HG03432 (cell line): Measurements from ENCODE around the gene ROMO1.
"Not testable (repeated sequence)": the region's sequence is repeated elsewhere in the genome, so short reads cannot be mapped to it uniquely, and the experiment has no call there.

Source experiments
- ATAC-seq: cut with Tn5 transposase; IDR thresholded peaks from one replicate; pipeline ENCODE4 v1.9.1; 2021; ENCODE audit warnings: mild to moderate bottlenecking, moderate library complexity; ENCODE audit not compliant: unreplicated experiment

Gene ROMO1

DNA sequence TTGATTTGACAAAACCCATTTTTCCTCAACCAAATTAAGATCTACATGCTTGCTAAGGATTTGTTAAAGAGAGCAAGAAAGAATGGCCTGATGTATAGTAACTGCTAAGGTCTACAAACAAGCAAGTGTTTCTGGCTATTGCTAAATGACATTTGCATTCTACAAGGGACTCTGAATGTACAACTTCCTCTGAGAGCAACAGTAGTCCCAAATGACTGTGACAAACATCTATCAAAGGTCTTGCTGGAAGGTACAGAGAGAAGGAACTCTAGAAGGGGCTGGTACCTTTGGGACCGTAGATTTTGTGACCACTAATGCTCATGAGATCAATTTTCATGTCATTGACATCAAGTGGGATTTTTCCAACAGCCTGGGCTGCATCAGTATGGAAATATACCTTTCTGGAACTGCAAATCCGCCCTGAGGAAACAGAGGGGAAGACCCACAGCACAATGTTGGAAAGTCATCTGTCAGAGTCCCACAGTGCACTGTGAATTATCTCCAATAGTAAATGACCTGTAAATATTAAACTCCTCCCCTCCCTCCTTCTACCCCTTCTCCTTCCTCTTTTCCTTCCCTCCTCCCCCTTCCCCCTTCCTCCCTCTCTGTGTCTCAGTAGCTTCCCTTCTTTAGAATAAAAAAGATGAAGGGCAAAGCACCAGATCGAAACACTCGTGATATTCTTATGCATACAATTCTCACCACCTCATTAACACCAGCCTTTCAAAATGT, 18.6 kb upstream of the ROMO1 start:
- ATAC-seq = no peak

DNA sequence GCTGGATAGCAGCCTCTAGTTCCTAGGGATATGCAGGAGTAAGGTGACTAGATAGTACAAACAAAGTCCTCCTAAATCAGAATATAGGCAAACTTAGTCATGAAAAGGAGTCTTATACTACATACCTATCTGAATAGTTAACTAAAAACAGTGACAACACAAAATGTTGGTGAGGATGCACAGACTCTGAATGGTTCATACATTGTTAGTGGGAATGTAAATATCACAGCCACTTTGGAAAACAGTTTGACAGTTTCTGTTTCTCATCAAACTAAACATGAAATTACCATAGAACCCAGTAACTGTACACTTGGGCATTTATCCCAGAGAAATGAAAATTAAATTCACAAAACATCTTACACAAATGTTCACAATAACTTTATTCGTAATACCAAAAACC, 17.2 kb upstream of the ROMO1 start:
- no peak for ATAC-seq

DNA sequence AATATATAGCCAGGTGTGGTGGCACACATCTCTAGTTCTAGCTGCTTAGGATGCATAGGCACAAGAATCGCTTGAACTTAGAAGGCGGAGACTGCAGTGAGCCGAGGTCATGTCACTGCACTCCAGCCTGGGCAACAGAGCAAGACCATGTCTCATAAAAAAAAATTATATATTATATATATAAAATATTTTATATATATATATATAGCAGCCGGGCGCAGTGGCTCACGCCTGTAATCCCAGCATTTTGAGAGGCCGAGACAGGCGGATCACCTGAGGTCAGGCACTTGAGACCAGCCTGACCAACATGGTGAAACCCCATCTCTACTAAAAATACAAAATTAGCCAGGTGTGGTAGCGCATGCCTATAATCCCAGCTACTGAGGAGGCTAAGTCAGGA, 13.8 kb upstream of the ROMO1 start:
- not testable (repeated sequence) for ATAC-seq

DNA sequence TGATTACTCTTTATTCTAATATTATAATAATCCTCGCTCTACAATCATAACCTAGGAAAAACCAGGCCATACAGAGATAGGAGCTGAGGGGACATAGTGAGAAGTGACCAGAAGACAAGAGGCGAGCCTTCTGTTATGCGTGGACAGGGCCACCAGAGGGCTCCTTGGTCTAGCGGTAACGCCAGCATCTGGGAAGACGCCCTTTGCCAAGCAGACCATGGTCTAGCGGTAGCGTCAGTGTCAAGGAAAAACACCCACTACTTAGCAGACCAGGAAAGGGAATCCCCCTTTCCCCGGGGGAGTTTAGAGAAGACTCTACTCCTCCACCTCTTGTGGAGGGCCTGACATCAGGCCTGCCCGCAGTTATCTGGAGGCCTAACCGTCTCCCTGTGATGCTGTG, 12.3 kb upstream of the ROMO1 start:
- ATAC-seq = not testable (repeated sequence)

DNA sequence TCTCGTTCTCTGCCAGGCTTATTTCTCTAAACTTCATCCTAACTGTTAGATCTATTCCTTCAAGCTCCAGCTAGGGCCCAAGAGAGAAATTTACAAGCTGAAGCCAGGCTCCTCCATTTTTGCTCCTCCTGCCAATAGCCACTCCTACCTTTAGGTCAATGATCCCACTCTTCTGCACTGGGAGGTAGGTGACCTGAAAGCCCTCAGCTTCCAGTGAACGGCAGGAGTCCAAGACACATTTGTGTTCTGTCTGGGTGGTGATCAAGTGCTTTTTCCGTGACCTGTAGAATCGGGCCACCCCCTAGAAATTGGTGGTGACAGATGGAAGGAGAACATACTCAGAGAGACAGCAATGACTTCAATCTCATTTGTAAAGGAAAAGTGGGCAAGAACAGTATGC, 8.9 kb upstream of the ROMO1 start:
- no peak for ATAC-seq

DNA sequence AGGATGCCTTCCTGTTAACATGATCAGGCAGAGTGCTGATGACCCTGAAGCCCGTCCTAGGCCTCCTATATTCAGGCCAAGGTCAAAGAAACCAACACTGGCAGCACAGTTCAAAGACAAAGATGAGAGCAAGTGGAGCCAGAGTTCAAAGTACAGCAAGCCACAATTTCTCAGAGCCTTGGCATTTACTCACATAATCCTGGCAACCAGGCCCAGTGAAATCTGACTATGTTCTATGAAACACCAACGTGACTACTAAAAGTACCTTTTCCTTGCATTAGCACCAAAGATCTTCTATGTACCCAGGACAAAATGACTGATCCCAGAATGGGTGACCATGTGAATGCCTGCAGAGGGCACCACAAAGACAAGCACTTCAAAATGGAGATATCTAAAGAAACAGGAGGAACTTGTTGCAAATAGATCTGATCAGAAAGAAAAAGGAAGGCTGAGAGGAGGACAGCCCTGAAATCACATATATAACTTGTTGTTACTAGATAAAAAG, 3.9 kb upstream of the ROMO1 start:
- ATAC-seq = no peak

DNA sequence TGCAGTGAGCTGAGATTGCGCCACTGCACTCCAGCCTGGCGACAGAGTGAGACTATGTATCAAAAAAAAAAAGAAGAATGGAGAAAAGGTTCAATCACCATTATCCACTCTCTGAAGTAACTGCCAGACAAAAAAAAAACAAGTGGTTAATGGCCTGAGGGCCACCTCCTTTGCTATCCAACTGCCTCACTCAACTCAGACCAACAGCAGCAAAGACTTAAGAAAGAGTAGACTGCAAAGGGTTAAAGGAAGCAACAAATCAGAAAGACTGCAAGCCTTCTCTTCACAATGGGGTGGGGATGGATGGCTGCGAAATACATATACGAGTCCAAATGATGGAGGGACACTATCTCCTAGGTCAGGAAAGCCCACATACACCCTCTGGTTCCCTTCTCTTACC, 3.2 kb upstream of the ROMO1 start:
- ATAC-seq = no peak

DNA sequence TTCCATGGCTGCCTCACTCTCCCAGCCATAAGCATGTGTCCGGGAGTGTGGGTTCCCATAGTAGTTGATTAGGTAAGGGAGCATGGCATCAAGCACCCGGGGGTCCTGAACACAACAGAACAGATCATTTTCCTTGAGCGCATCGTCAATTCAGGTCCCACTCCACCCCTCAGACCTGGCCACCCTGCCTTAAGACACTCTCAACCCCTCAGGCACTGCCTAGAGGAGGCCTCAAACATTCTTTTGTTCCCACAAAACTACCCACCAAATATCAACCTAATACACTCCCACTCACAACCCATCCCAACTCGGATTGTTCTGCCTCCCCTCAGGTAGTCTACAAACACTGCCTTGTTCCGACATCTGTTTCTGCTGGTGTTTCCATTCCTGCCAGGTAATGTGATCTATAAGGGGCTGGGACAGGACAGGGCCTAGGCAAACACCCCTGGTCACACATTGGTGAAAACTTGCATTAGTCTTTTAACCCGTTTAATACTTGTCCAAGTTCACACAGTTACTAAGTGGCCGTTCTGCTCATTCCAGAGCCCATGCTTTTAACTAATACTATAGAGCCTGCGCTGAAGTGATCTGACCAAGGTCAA, 1.4 kb upstream of the ROMO1 start:
- no peak for ATAC-seq

DNA sequence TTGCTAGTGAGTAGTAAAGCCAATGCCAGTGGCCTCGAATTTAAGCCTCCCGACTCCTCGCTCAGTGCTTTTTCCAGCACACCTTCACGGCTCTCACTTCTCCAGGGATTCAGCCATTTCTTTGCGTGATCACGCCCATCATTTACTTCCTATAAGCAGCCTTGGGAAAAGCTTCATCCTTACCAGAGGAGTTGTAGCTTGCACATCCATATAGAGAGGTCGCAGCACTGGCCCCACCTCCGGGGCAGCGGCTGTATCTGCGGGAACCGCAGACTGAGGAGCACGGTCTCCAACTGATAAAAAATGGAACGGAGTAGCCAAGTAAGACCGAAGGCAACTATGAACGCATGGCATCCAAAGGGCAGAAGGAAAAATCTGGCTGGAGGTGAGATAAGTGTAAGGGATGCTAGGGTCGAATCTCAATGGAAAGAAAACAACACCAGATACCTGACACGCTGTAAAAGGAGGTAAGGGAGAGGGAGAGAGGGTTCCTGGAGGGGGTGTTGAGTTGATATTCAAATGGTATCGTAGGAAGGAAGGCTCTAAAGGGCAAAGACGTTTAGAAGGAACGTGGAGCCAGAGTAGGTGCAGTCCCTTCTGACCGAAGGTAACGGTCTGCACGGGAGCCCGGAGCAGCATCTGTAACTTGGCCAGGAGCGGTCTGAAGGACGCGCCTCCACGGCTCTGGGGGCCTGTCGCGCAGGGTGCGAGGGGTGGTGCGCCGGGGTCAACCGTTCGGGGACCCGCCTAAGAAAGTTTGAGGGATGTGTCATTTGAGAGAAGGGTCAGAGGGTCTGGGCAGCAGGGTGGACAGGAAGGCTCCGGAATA, 693 bp upstream of the ROMO1 start:
- peak; percentile 36 for ATAC-seq

DNA sequence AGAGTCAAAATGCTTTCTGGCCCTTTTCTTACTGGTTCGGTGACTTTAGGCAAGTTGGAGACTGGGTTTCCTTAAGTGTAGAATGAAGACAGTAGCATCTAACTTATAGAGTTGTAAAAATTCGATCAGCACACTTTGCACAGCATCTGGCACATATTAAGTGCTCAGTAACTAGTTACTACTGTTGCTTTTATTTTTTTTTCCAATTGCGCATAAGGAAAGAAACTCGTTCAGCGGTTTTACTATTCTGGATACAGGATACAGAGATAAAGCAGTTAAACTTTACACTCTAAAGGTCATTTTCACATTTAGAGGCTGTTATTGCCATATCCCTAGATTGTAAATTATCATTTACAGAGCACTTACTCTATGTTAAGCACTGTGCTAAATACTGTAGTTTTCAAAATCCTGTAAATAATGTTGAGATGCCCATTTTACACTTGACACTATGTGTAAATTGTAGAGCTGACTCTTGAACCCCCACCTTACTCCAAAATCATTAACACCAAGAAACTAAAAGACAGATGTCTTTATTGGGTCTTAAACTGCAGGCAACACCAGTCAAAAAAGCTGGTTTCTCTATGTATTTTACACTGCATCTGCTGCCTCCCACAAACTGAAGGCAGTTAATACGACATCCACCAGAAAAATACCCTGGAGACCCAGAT, 886 bp downstream of the ROMO1 start:
- ATAC-seq = no peak

DNA sequence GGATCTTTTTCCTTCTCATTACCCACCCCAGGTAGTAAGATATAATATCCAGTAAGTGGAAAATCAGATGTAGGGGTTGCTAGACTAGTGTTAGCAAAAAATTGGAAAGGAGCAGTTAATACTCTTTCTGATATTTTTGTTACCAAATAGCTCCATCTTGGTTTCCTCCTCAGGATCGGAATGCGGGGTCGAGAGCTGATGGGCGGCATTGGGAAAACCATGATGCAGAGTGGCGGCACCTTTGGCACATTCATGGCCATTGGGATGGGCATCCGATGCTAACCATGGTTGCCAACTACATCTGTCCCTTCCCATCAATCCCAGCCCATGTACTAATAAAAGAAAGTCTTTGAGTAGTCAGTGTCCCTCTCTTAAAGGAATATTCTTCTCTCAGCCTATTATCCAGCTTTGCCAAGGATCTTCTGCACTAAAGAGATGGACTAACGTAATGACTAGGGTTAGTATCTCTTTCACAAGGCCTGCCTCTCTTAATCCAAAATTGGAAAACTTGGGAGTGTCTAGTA, 1.5 kb downstream of the ROMO1 start:
- no peak for ATAC-seq

DNA sequence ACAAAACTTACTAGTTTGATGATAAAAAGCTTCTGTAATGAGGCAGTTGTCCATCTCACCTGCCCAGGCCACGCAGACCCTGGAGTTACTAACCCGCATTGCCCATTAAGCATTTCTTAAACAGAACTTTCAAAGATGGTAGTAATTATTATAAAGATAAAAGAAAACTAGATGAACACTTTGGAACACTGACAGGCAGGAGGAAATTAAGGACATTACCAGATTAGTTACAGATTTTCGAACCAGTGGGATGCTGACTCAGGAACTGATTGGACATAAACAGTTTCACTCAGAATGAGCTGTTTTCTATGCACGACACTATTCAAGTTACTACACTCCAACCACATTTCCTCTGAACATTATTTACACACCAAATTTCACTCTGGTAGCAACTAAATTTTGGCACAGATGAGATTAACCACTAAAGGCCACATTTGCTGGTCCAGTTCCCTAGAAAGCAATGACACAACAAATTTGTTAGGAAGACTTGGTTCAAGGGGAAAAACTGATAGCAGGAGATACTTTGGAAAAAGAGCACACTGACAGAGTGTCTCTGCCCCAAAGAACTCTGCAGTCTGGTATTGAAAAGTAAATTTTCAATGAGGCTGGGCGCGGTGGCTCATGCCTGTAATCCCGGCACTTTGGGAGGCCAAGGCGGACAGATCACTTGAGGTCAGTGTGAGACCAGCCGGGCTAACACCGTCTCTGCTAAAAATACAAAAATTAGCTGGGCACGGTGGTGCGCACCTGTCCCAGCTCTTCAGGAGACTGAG, 3.0 kb downstream of the ROMO1 start:
- no peak for ATAC-seq

DNA sequence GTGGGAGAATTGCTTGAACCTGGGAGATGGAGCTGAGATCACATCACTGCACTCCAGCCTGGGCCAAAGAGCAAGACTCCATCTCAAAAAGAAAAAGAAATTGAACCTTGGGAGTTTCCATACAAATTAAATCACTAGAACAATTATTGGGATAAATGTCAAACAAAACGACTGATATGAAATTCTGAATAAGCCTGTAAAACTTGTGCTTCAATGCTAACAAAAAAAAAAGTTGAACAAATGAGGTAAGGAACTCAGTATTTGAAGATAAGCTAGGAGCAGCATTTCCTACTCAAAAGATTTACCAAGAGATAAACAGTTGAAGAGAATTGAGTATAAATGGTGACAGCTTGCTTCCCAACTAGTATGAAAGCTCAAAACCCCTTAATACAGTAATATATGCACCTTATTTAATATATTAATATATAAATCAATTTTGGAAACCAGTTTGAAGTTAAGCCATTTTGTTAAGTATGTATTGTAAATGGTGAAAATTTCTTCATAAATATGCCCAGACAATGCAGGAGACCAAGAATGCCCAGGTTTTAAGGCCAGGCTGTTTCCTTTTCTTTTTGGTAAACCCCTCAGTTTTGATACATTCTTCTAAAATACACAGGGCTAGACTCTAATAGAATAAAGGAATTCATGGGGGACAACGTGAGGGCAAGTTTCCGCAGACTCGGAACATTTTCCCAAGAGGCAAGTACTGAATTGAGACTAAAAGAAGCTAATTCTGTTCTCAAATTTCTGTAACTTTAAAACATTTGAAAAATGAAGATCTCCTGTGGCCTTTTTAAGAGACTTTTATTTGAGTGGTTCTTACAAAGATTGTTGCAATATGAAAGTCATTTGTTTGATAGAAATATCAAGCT, 3.9 kb downstream of the ROMO1 start:
- no peak for ATAC-seq

DNA sequence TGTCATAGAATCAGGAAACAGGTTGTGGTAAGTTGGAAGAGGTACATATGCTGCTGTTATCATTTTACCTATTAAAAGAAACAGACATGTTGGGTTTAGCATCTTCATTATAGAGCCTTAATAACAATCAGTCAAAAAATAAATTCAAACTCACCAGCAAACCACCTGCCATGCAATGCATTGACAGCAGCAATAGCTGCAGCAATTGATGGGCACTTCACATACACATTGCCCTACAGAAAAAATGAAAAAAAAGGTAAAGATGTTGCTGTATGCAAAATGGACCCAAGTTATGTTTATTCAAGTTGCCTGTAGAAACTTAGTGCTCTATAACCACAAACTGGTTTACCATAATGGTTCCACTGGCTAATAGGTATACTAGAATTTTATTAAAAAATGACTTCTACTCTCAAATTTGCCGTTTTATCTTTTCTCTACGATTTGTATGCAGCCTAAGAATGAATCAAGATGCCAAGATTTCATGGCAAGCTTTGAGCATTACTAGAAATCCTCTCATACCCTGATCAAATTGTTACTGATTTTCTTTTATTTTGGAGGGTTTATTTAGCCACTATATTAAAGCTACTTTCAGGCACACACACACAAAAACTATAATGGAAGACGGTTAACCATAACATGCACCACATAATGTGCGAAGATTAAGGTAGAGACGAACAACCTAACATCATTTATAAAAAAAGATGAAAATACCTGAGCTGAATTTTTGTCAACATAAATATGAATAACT, 5.5 kb downstream of the ROMO1 start:
- no peak for ATAC-seq

DNA sequence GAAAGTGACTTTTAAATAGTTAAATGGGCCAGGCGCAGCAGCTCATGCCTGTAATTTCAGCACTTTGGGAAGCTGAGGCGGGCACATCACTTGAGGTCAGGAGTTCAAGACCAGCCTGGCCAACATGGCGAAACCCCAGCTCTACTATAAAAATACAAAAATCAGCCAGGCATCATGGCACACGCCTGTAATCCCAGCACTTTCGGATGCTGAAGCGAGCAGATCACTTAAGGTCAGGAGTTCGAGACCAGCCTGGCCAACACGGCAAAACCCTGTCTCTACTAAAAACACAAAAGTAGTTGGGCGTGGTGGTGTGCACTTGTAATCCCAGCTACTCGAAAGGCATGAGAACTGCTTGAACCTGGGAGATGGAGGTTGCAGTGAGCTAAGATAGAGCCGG, 6.7 kb downstream of the ROMO1 start:
- ATAC-seq = not testable (repeated sequence)

DNA sequence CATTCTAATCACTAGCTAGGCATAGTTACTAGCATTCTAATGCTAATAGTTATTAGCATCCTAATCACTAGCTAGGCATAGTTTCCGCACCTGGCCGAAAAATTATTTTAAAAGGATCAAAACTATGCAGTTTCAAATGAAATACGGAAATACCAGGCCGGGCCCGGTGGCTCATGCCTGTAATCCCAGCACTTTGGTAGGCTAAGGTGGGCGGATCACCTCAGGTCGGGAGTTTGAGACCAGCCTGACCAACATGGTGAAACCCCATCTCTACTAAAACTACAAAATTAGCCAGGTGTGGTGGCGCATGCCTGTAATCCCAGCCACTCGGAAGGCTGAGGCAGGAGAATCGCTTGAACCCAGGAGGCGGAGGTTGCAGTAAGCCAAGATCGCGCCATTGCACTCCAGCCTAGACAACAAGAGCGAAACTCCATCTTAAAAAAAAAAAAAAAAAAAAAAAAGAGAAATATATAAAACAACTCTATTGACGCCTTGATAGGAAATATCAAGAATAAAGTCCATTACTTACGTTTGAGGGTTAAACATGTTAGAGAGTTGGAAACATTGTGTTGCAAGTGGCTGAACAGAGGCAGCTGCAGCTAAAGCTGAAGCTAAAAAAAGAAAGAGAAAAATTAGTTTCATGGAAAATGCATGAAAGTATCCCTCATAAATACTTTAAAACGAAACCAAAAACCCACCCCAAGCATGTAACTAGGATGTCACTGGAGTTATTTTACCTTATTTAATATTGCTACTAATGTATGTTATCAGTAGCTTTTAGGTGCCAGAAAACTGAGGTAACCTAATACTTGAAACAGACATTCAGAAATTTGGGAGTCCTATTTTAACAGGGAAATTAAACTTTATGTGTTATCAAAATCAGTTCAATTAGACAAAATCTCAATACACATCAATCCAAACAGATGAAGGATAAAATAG, 7.7 kb downstream of the ROMO1 start:
- ATAC-seq = not testable (repeated sequence)

DNA sequence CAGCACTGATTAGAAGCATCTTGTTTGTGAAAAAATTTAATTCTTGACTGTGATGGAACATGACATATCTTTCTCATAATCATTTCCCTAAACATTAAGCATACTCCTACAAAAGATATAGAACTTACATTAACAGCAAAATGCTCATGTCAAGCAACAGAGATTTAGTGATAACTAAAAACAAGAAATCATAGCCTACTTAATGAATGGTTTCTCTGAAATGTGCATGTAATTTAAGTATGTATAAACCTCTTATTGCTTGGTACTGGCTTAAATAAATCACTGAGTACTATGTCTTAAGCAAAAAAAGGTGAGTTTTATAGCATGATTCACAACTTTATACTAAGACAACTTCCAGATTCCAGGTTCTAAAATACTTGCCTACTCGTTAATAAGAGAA, 9.3 kb downstream of the ROMO1 start:
- no peak for ATAC-seq
